HL-60 (cell line): ENCODE data around the gene ADGRB3.

Source experiments
- CTCF ChIP-seq: IDR thresholded peaks from one replicate; pipeline ENCODE4 v1.5.1; 2011; ENCODE audit warnings: low read length, control low read depth, inconsistent platforms; ENCODE audit not compliant: insufficient read depth
- GABPA ChIP-seq: IDR thresholded peaks from 2 replicates; pipeline ENCODE4 v1.6.1; 2012; ENCODE audit warnings: low read depth
- POLR2AphosphoS5 ChIP-seq: IDR thresholded peaks from 2 replicates; pipeline ENCODE4 v1.6.1; 2012; ENCODE audit warnings: low read depth
- REST ChIP-seq: IDR thresholded peaks from 2 replicates; pipeline ENCODE4 v1.6.1; 2012; ENCODE audit warnings: low read depth; ENCODE audit not compliant: insufficient replicate concordance

- TF ChIP-seq CTCF (no peak), POLR2AphosphoS5 (no peak), GABPA (no peak), REST (no peak)
Observed at GRCh38 chr6:69022993-69023392, 387.9 kb downstream of the ADGRB3 start.
